GOT3 (cell line): Measurements from ENCODE around the gene LGALS14.
"Not testable (repeated sequence)": the region's sequence is repeated elsewhere in the genome, so short reads cannot be mapped to it uniquely, and the experiment has no call there.

Experiments used
- DNase-seq: peaks from one replicate; lab custom pipeline; 2025; ENCODE audit warnings: mixed read lengths; lab: John Stamatoyannopoulos, UW

LGALS14 gene

GRCh38 chr19:39704181-39705044 lies at the start of gene LGALS14:
Gene LGALS14, plus strand, starts transcription at chr19:39704481. Its CDS starts 48 bp downstream, at chr19:39704529.
- DNase-seq: no peak

GRCh38 chr19:39655613-39656012 lies 48.7 kb upstream of the LGALS14 start, which contains the start of gene LGALS16:
Gene LGALS16, plus strand, starts transcription at chr19:39655913. Its CDS starts 49 bp downstream, at chr19:39655962.
- no peak for DNase-seq

- no peak for DNase-seq
Observed at GRCh38 chr19:39659791-39660190, 44.5 kb upstream of the LGALS14 start.

GRCh38 chr19:39660661-39661060 lies 43.6 kb upstream of the LGALS14 start:
- DNase-seq: no peak

GRCh38 chr19:39661565-39661964 lies 42.7 kb upstream of the LGALS14 start:
- no peak for DNase-seq

- DNase-seq: not testable (repeated sequence)
Observed at GRCh38 chr19:39669860-39670259, 34.4 kb upstream of the LGALS14 start.

GRCh38 chr19:39670998-39671397 lies 33.3 kb upstream of the LGALS14 start:
- DNase-seq: no peak

GRCh38 chr19:39671739-39672363 lies 32.4 kb upstream of the LGALS14 start:
- DNase-seq: no peak

GRCh38 chr19:39672473-39672872 lies 31.8 kb upstream of the LGALS14 start:
- no peak for DNase-seq

- not testable (repeated sequence) for DNase-seq
Observed at GRCh38 chr19:39673862-39674261, 30.4 kb upstream of the LGALS14 start.

- no peak for DNase-seq
Observed at GRCh38 chr19:39676004-39676403, 28.3 kb upstream of the LGALS14 start.

- no peak for DNase-seq
Observed at GRCh38 chr19:39677961-39678889, 26.1 kb upstream of the LGALS14 start.

- no peak for DNase-seq
Observed at GRCh38 chr19:39679056-39679790, 25.1 kb upstream of the LGALS14 start.

- DNase-seq: no peak
Observed at GRCh38 chr19:39679791-39680168, 24.5 kb upstream of the LGALS14 start.

GRCh38 chr19:39680593-39680992 lies 23.7 kb upstream of the LGALS14 start:
- no peak for DNase-seq

GRCh38 chr19:39681416-39681815 lies 22.9 kb upstream of the LGALS14 start:
- DNase-seq: no peak

GRCh38 chr19:39684267-39684666 lies 20.0 kb upstream of the LGALS14 start:
- no peak for DNase-seq

- DNase-seq: no peak
Observed at GRCh38 chr19:39686739-39687138, 17.5 kb upstream of the LGALS14 start.

GRCh38 chr19:39688637-39689036 lies 15.6 kb upstream of the LGALS14 start:
- DNase-seq: not testable (repeated sequence)

GRCh38 chr19:39692166-39692565 lies 12.1 kb upstream of the LGALS14 start:
- DNase-seq: no peak

GRCh38 chr19:39692822-39693221 lies 11.5 kb upstream of the LGALS14 start:
- DNase-seq: no peak
